SK-N-SH treated with all-trans-retinoic acid at 6 μM for 48 hours (cell line): ENCODE measurements around the gene R3HDML.

ENCODE experiments used
- ATAC-seq: fragments of 200-7000 bp; cut with Tn5 transposase; 3 replicates; pipeline ENCODE4 v1.9.1; 2020; ENCODE audit warnings: mild to moderate bottlenecking, moderate library complexity
- ARNTL ChIP-seq: fragments of 450-650 bp; formaldehyde crosslinking; IDR thresholded peaks from 2 replicates; pipeline ENCODE4 v1.5.0; 2020; ENCODE audit warnings: low read depth, mild to moderate bottlenecking, moderate library complexity, borderline replicate concordance
- BACH2 ChIP-seq: fragments of 250-450 bp; sonication (Bioruptor Pico); IDR thresholded peaks from 2 replicates; pipeline ENCODE4 v1.9.0; 2021; ENCODE audit warnings: mild to moderate bottlenecking, borderline replicate concordance
- CREB5 ChIP-seq: fragments of 250-450 bp; sonication (Bioruptor Pico); IDR thresholded peaks from 2 replicates; pipeline ENCODE4 v1.5.1; 2020; ENCODE audit warnings: low read depth, mild to moderate bottlenecking, moderate library complexity
- CSDC2 ChIP-seq: fragments of 250-450 bp; sonication (Bioruptor Pico); IDR thresholded peaks from 2 replicates; pipeline ENCODE4 v1.5.0; 2020; ENCODE audit warnings: mild to moderate bottlenecking, moderate library complexity
- ESRRG ChIP-seq: fragments of 250-450 bp; sonication (Bioruptor Pico); IDR thresholded peaks from 2 replicates; pipeline ENCODE4 v1.6.1; 2021; ENCODE audit warnings: mild to moderate bottlenecking
- OSR1 ChIP-seq: fragments of 250-450 bp; sonication (Bioruptor Pico); IDR thresholded peaks from 2 replicates; pipeline ENCODE4 v1.8.0; 2022; ENCODE audit warnings: moderate library complexity, mild to moderate bottlenecking, inconsistent platforms
- PATZ1 ChIP-seq: fragments of 250-450 bp; sonication (Bioruptor Pico); IDR thresholded peaks from 2 replicates; pipeline ENCODE4 v1.8.0; 2020; ENCODE audit warnings: mild to moderate bottlenecking, moderate library complexity, borderline replicate concordance
- POU6F1 ChIP-seq: fragments of 250-450 bp; sonication (Bioruptor Pico); IDR thresholded peaks from 2 replicates; pipeline ENCODE4 v1.8.0; 2021; ENCODE audit warnings: low read depth, mild to moderate bottlenecking, moderate library complexity, borderline replicate concordance
- PPARA ChIP-seq: fragments of 250-450 bp; sonication (Bioruptor Pico); IDR thresholded peaks from 2 replicates; pipeline ENCODE4 v1.5.0; 2020; ENCODE audit warnings: mild to moderate bottlenecking, borderline replicate concordance
- RARB ChIP-seq: fragments of 250-450 bp; sonication (Bioruptor Pico); IDR thresholded peaks from 2 replicates; pipeline ENCODE4 v1.8.0; 2021; ENCODE audit warnings: mild to moderate bottlenecking, moderate library complexity
- SNAI2 ChIP-seq: fragments of 250-450 bp; sonication (Bioruptor Pico); IDR thresholded peaks from 2 replicates; pipeline ENCODE4 v1.5.0; 2020; ENCODE audit warnings: mild to moderate bottlenecking, moderate library complexity
- TCF4 ChIP-seq: fragments of 250-450 bp; sonication (Bioruptor Pico); IDR thresholded peaks from 2 replicates; pipeline ENCODE4 v1.8.0; 2021; ENCODE audit warnings: mild to moderate bottlenecking, moderate library complexity, borderline replicate concordance
- TSHZ2 ChIP-seq: fragments of 250-450 bp; sonication (Bioruptor Pico); IDR thresholded peaks from 2 replicates; pipeline ENCODE4 v1.5.0; 2020; ENCODE audit warnings: mild to moderate bottlenecking, moderate library complexity
- ZC3H10 ChIP-seq: fragments of 250-450 bp; sonication (Bioruptor Pico); IDR thresholded peaks from 2 replicates; pipeline ENCODE4 v1.5.1; 2021; ENCODE audit warnings: mild to moderate bottlenecking, moderate library complexity
- ZNF565 ChIP-seq: fragments of 450-650 bp; formaldehyde crosslinking; conservative IDR thresholded peaks from 2 replicates; pipeline ENCODE4 v1.5.0; 2020; ENCODE audit warnings: low read depth, mild to moderate bottlenecking, moderate library complexity
- ZNF70 ChIP-seq: fragments of 450-650 bp; formaldehyde crosslinking; IDR thresholded peaks from 2 replicates; pipeline ENCODE4 v1.5.0; 2020; ENCODE audit warnings: mild to moderate bottlenecking, moderate library complexity
- ZNF8 ChIP-seq: fragments of 450-650 bp; formaldehyde crosslinking; IDR thresholded peaks from 2 replicates; pipeline ENCODE4 v1.5.0; 2020; ENCODE audit warnings: mild to moderate bottlenecking, moderate library complexity

The R3HDML gene

GRCh38 chr20:44306927-44307326 lies 29.9 kb upstream of the R3HDML start (continued):
- no peak for TF ChIP-seq CREB5 (CRISPR knock-in tag)
- TF ChIP-seq ZNF8 (CRISPR knock-in tag): no peak
- TF ChIP-seq ZNF565: no peak
- TF ChIP-seq BACH2: no peak

DNA sequence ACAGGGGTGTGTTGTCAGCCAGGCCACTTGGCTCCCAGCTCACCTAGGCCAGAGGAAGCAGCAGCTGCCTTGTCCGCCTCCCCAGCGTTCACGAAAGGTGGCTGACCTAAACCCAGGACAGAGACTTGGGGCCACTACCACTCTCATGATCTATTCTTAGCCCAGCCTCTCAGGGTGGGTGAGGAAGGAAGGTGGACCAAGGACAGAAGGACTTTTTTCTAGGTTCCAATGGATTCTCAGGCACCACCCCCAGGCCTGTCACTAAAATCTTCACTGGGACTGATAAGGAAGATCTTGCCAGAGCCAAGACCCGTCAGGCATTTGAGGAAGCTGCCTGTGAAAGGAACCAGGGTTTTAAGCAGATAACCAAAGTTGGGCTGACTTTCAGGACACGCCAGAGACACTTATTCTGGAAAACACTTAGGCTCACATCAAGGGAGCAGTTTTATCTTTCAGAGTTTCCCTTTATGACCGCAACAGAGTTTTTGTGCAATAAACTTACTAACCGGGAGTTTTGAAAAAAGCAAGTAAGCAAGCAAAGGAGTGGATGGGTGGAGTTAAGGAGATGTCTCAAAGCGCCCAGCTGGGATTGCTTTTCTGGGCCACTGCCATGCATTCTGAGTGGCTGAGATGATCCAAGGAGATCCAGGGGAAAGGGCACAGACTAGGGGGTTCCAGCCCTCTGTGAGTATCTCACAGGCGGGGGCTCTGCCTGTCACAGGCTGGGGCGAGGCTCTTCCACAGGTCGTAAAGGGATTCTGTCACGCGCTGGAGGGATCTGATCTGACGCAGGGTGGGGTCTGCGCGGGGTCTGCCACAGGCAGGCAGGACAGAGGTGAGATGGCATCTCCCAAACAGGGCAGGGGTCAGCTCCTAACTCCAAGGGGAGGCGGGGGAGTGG lies 26.8 kb upstream of the R3HDML start:
- TF ChIP-seq RARB (CRISPR knock-in tag) (no peak), PPARA (CRISPR knock-in tag) (no peak), CREB5 (CRISPR knock-in tag) (no peak), ZNF8 (CRISPR knock-in tag) (no peak), ARNTL (CRISPR knock-in tag) (no peak)
- peak; percentile 51 for ATAC-seq

DNA sequence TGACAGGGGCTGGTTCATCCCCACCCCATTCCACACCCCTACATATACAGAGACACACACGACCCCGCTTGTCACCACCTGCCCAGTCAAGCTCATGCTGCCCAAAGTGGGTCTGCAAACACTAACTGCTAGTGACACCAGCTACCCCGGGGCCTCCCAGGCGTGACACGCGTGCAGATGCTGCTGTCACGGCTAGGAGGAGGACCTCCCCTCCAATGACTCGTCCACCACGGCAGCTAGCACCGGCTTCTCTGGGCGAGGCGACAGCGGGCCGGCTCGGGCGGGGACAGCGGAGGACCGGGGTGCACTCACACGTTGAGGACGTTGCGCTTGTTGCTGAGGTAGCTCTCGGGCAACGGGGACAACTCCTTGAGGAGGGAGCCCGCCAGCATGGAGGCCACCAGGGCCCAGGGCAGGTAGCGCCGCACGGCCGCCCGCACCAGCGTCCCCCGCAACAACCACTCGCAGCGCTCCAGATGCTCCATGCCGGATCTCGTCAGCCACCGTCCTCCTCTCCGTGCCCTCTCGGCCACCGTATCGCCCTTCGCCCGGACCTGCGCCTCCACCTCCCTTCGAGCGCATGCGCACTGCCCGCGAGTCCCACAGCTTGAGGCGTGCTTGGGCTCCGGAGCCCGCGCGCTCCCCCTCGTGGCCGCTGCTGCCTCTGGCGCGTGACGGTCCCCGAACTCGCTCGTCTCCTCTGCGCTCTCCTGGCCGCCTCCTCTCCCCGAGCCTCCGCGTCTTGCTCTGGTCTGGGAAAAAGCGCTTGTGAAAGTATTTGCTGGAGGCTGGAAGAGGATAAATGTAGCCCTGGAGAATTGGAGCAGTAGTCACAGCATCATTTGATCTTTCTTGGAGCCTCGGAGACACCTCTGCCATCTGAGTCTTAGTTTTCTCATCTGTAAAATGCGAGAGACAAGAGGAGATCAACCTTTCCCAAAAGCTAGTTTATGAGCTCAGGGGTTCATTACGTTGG lies 25.9 kb upstream of the R3HDML start, which contains the start of gene FITM2:
Gene FITM2 (minus strand): TSS at position 539 of the 976 bp plus-strand sequence. CDS start 54 bp downstream, at position 485.
- no peak for TF ChIP-seq ZNF70 (CRISPR knock-in tag)
- TF ChIP-seq PPARA (CRISPR knock-in tag): no peak
- TF ChIP-seq CREB5 (CRISPR knock-in tag): no peak
- no peak for TF ChIP-seq ZC3H10 (CRISPR knock-in tag)
- TF ChIP-seq PATZ1 (CRISPR knock-in tag): no peak
- TF ChIP-seq POU6F1 (CRISPR knock-in tag): no peak
- no peak for TF ChIP-seq TCF4 (CRISPR knock-in tag)
- no peak for TF ChIP-seq SNAI2 (CRISPR knock-in tag)
- no peak for TF ChIP-seq TSHZ2 (CRISPR knock-in tag)
- no peak for TF ChIP-seq ESRRG
- no peak for TF ChIP-seq ZNF8 (CRISPR knock-in tag)
- TF ChIP-seq CSDC2 (CRISPR knock-in tag): no peak
- no peak for TF ChIP-seq OSR1 (CRISPR knock-in tag)
- ATAC-seq: peak; percentile 98
